ENCODE data around the gene UBB.

DNA sequence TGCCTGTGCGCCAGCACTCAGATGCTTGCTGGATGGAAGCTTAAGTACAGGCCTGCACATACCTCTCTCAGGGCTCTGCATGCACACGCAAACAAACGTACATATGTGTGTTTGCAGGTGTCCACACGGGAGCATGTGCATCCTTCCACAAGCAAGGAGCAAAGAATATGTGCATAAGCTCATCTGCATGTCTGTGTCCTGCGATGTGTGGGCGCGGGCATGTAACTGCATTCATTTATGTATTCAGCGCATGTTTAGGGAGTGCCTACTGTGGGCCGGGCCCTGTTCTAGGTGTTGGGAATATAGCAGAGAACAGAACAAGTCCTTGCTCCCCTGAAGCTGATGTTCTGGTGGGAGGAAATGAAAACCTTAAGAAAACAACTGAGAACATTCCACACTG, 48.2 kb downstream of the UBB start:
- TF ChIP-seq, protein P1, sequence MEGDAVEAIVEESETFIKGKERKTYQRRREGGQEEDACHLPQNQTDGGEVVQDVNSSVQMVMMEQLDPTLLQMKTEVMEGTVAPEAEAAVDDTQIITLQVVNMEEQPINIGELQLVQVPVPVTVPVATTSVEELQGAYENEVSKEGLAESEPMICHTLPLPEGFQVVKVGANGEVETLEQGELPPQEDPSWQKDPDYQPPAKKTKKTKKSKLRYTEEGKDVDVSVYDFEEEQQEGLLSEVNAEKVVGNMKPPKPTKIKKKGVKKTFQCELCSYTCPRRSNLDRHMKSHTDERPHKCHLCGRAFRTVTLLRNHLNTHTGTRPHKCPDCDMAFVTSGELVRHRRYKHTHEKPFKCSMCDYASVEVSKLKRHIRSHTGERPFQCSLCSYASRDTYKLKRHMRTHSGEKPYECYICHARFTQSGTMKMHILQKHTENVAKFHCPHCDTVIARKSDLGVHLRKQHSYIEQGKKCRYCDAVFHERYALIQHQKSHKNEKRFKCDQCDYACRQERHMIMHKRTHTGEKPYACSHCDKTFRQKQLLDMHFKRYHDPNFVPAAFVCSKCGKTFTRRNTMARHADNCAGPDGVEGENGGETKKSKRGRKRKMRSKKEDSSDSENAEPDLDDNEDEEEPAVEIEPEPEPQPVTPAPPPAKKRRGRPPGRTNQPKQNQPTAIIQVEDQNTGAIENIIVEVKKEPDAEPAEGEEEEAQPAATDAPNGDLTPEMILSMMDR (IDR thresholded peaks at IDR 0.05), result no peak
- TF ChIP-seq POLR2A (IDR thresholded peaks at IDR 0.05), result no peak

Measured in thyroid gland (tissue), 4 donors.